GM12878 (cell line): ENCODE results near the gene GJD3. TPM values are rescaled to one million over a fixed set of nuclear protein-coding genes. Genes with fewer than 3 reads are reported as not detected.

ENCODE experiments used
- CTCF ChIP-seq, 3 experiments: IDR thresholded peaks in 2 of 3; conservative IDR thresholded peaks in 1 of 3; 2 replicates each; pipeline ENCODE4 v1.5.1; 2011; ENCODE audit warnings: low read depth in 3 of 3, low read length in 3 of 3, mild to moderate bottlenecking in 3 of 3, control low read depth in 2 of 3, moderate library complexity in 2 of 3, inconsistent platforms in 1 of 3, mixed read lengths in 1 of 3; ENCODE audit not compliant: control insufficient read depth in 2 of 3, insufficient read depth in 1 of 3; ENCODE audit errors: extremely low read depth in 1 of 3
- ELK1 ChIP-seq: IDR thresholded peaks from 2 replicates; pipeline ENCODE4 v1.6.1; 2012; ENCODE audit warnings: low read depth, low read length, improper control_type of control experiment
- ETV6 ChIP-seq, 2 experiments: fragments of 450-650 bp in 1 of 2; IDR thresholded peaks in 1 of 2; conservative IDR thresholded peaks in 1 of 2; 2 replicates each; pipeline ENCODE4 v1.6.1; 2014; ENCODE audit warnings: antibody characterized with exemption in 1 of 2, borderline replicate concordance in 1 of 2, low read depth in 1 of 2, mild to moderate bottlenecking in 1 of 2, moderate library complexity in 1 of 2
- IRF3 ChIP-seq: fragments of 450-650 bp; IDR thresholded peaks from 2 replicates; pipeline ENCODE4 v1.6.1; 2014; ENCODE audit warnings: mild to moderate bottlenecking
- JUNB ChIP-seq: IDR thresholded peaks from 2 replicates; pipeline ENCODE4 v1.6.1; 2016; ENCODE audit warnings: antibody characterized with exemption, mild to moderate bottlenecking
- NFIC ChIP-seq: IDR thresholded peaks from 2 replicates; pipeline ENCODE4 v1.6.1; 2012; ENCODE audit warnings: low read depth, mild to moderate bottlenecking, inconsistent platforms, low read length, moderate library complexity
- NRF1 ChIP-seq: conservative IDR thresholded peaks from 2 replicates; pipeline ENCODE4 v1.6.1; 2011; ENCODE audit warnings: mild to moderate bottlenecking, low read depth, low read length, improper control_type of control experiment
- PAX8 ChIP-seq: fragments of 450-650 bp; IDR thresholded peaks from 2 replicates; pipeline ENCODE4 v1.6.1; 2017; ENCODE audit warnings: mild to moderate bottlenecking, moderate library complexity
- PML ChIP-seq: IDR thresholded peaks from 2 replicates; pipeline ENCODE4 v1.6.1; 2012; ENCODE audit warnings: low read length, inconsistent platforms
- POLR2A ChIP-seq: IDR thresholded peaks from 2 replicates; pipeline ENCODE4 v1.6.1; 2011; ENCODE audit warnings: low read depth, mild to moderate bottlenecking, low read length
- RAD51 ChIP-seq: fragments of 450-650 bp; IDR thresholded peaks from 2 replicates; pipeline ENCODE4 v1.6.1; 2016; ENCODE audit warnings: moderate library complexity, mild to moderate bottlenecking, inconsistent platforms
- RBBP5 ChIP-seq: fragments of 200-600 bp; sonication (generic); conservative IDR thresholded peaks from 2 replicates; pipeline ENCODE4 v1.6.1; 2016
- RFX5 ChIP-seq: IDR thresholded peaks from 2 replicates; pipeline ENCODE4 v1.6.1; 2011; ENCODE audit warnings: low read depth, low read length, improper control_type of control experiment
- SIN3A ChIP-seq: IDR thresholded peaks from 2 replicates; pipeline ENCODE4 v1.6.1; 2012; ENCODE audit warnings: low read depth, low read length, improper control_type of control experiment
- STAT1 ChIP-seq: fragments of 450-650 bp; conservative IDR thresholded peaks from 2 replicates; pipeline ENCODE4 v1.6.1; 2014; ENCODE audit warnings: antibody characterized with exemption, mild to moderate bottlenecking
- TBL1XR1 ChIP-seq: IDR thresholded peaks from 2 replicates; pipeline ENCODE4 v1.6.1; 2012; ENCODE audit warnings: low read depth, low read length, improper control_type of control experiment
- YBX1 ChIP-seq: fragments of 450-650 bp; IDR thresholded peaks from 2 replicates; pipeline ENCODE4 v1.6.1; 2016; ENCODE audit warnings: antibody characterized with exemption
- YY1 ChIP-seq: IDR thresholded peaks from 2 replicates; pipeline ENCODE4 v1.6.1; 2011; ENCODE audit warnings: low read depth, mild to moderate bottlenecking, low read length
- polyA plus RNA-seq, 11 experiments: library from polyadenylated mRNA; depleted of rRNA in 4 of 11; unstranded in 6 of 11; stranded (reverse) in 5 of 11; fragments of >200 nt; fragmentation: Nextera tagmentation in 4 of 11; fragmentation: Illumina TruSeq in 1 of 11; extraction: Ambion mirVana in 4 of 11; extraction: Trizol in 1 of 11; gene quantifications; 1 replicate in 1 of 11; 2 replicates in 10 of 11; pipeline versions ENCODE4 v1.2.1 to v1.2.3, GENCODE V29; 2011 to 2016; ENCODE audit warnings: inconsistent platforms in 2 of 11, missing spikeins in 2 of 11, low read depth in 1 of 11
- total RNA-seq, 4 experiments: library from RNA; depleted of rRNA in 3 of 4; stranded (reverse); fragments of >200 nt in 3 of 4; fragmentation: Illumina TruSeq in 1 of 4; extraction: Trizol in 1 of 4; gene quantifications; 2 replicates each; pipeline versions ENCODE4 v1.2.1 to v1.2.3, GENCODE V29; 2013 to 2021
- TF ChIP-seq, protein P1 (sequence below): fragments of 450-650 bp; IDR thresholded peaks from 2 replicates; pipeline ENCODE4 v1.6.1; 2017; ENCODE audit warnings: mild to moderate bottlenecking, moderate library complexity

Gene GJD3
- total and polyA plus RNA-seq, 10 of the 15 experiments (the other 5 are each of a cell fraction or from before 2014, with no cell fraction given), result 1.6 TPM; not detected in 9

- TF ChIP-seq CTCF (IDR thresholded peaks at IDR 0.05 in 2 of 3, conservative IDR thresholded peaks at IDR 0.05 in 1 of 3; ENCODE audit: control insufficient read depth in 2 of 3, extremely low read depth in 1 of 3, insufficient read depth in 1 of 3, low read depth in 3 of 3, low read length in 3 of 3), result no peak
- no peak for TF ChIP-seq RBBP5
- peak; percentile 31; the same call in 1 of the 2 replicates for TF ChIP-seq JUNB
- no peak for TF ChIP-seq IRF3
- peak; percentile 72; the same call in 1 of the 2 replicates for TF ChIP-seq YY1
- no peak for TF ChIP-seq NFIC
- TF ChIP-seq NRF1, result no peak
- 0 out of 2 replicates have a peak, but pooled peaks have one; percentile 25 for TF ChIP-seq STAT1
- peak; percentile 96 for TF ChIP-seq RAD51
- TF ChIP-seq ETV6 (conservative IDR thresholded peaks at IDR 0.05 in 1 of 2, IDR thresholded peaks at IDR 0.05 in 1 of 2; ENCODE audit: borderline replicate concordance in 1 of 2, low read depth in 1 of 2), result peak; percentile 100
- TF ChIP-seq TBL1XR1, result peak; percentile 91
- TF ChIP-seq YBX1, result no peak
- TF ChIP-seq POLR2A, result peak; percentile 82
- TF ChIP-seq SIN3A, result peak; percentile 76
- TF ChIP-seq PML, result no peak
- TF ChIP-seq PAX8, result no peak
- TF ChIP-seq, protein P1, sequence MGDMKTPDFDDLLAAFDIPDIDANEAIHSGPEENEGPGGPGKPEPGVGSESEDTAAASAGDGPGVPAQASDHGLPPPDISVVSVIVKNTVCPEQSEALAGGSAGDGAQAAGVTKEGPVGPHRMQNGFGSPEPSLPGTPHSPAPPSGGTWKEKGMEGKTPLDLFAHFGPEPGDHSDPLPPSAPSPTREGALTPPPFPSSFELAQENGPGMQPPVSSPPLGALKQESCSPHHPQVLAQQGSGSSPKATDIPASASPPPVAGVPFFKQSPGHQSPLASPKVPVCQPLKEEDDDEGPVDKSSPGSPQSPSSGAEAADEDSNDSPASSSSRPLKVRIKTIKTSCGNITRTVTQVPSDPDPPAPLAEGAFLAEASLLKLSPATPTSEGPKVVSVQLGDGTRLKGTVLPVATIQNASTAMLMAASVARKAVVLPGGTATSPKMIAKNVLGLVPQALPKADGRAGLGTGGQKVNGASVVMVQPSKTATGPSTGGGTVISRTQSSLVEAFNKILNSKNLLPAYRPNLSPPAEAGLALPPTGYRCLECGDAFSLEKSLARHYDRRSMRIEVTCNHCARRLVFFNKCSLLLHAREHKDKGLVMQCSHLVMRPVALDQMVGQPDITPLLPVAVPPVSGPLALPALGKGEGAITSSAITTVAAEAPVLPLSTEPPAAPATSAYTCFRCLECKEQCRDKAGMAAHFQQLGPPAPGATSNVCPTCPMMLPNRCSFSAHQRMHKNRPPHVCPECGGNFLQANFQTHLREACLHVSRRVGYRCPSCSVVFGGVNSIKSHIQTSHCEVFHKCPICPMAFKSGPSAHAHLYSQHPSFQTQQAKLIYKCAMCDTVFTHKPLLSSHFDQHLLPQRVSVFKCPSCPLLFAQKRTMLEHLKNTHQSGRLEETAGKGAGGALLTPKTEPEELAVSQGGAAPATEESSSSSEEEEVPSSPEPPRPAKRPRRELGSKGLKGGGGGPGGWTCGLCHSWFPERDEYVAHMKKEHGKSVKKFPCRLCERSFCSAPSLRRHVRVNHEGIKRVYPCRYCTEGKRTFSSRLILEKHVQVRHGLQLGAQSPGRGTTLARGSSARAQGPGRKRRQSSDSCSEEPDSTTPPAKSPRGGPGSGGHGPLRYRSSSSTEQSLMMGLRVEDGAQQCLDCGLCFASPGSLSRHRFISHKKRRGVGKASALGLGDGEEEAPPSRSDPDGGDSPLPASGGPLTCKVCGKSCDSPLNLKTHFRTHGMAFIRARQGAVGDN, result no peak
- no peak for TF ChIP-seq RFX5
- peak; percentile 63 for TF ChIP-seq ELK1
Measured at GRCh38 chr17:40322358-40323315, 41.9 kb downstream of the GJD3 start (continued).
